T-cell (primary cell): Measurements from ENCODE around the gene TMEM116. TPM values are rescaled to one million over a fixed set of nuclear protein-coding genes. Genes with fewer than 3 reads are reported as not detected.

Experiments
- ATAC-seq, 4 experiments: fragments of 200-7000 bp in 3 of 4; fragments of 150-1000 bp in 1 of 4; cut with Tn5 transposase; replicated peaks in 1 of 4; 1 replicate in 3 of 4; 2 replicates in 1 of 4; pipeline ENCODE4 v1.10.0; 2021; ENCODE audit warnings: moderate library complexity in 3 of 4, mild to moderate bottlenecking in 2 of 4, moderate number of reproducible peaks in 1 of 4
- CTCF ChIA-PET, 2 donors: fragments of 300-600 bp; sonication (Branson Sonifier 250); formaldehyde crosslinking; loops; one replicate each; lab custom pipeline; 2022; ENCODE audit warnings: antibody characterized with exemption in 2 of 2; lab: Charles Lee
- POLR2A ChIA-PET, 2 donors: fragments of 300-600 bp; sonication (Branson Sonifier 250); formaldehyde crosslinking; loops; one replicate each; lab custom pipeline; 2022; ENCODE audit warnings: antibody characterized with exemption in 2 of 2; lab: Charles Lee
- DNase-seq, 35 experiments: peaks; one replicate each; pipeline versions ENCODE4 v3.0.0 to v3.0.0-alpha.2; 2013 to 2023
- H3K27ac ChIP-seq: one replicate; pipeline ENCODE4 v1.5.1; 2013; ENCODE audit warnings: low read length
- H3K27me3 ChIP-seq, 2 experiments: replicated peaks in 1 of 2; 1 replicate in 1 of 2; 2 replicates in 1 of 2; pipeline versions ENCODE4 v1.6.1 to v1.7.0; 2013; ENCODE audit warnings: low read length in 1 of 2, mixed read lengths in 1 of 2; ENCODE audit not compliant: control insufficient read depth in 2 of 2, insufficient read depth in 2 of 2; ENCODE audit errors: extremely low read depth in 1 of 2
- H3K36me3 ChIP-seq, 2 donors: 1 replicate in 1 of 2; 2 replicates in 1 of 2; pipeline versions ENCODE4 v1.6.1 to v1.7.0; 2013; ENCODE audit warnings: low read length in 1 of 2; ENCODE audit not compliant: control insufficient read depth in 2 of 2, insufficient read depth in 1 of 2; ENCODE audit errors: extremely low read depth in 1 of 2
- H3K4me1 ChIP-seq, 2 experiments: 1 replicate in 1 of 2; 2 replicates in 1 of 2; pipeline versions ENCODE4 v1.6.1 to v1.7.0; 2013; ENCODE audit warnings: low read length in 2 of 2, mixed read lengths in 1 of 2; ENCODE audit not compliant: insufficient read depth in 2 of 2, control insufficient read depth in 1 of 2; ENCODE audit errors: extremely low read depth in 1 of 2
- H3K4me3 ChIP-seq, 2 donors: 1 replicate in 1 of 2; 2 replicates in 1 of 2; pipeline versions ENCODE4 v1.5.1 to v1.7.0; 2013; ENCODE audit warnings: mild to moderate bottlenecking in 2 of 2, low read length in 1 of 2, moderate library complexity in 1 of 2; ENCODE audit not compliant: control insufficient read depth in 1 of 2; ENCODE audit errors: extremely low read depth in 1 of 2
- H3K9me3 ChIP-seq: 2 replicates; pipeline ENCODE4 v1.7.0; 2013
- H3K27ac Mint-ChIP-seq, 2 donors: one replicate each; pipeline ENCODE4 v1.8.0; 2020 to 2021; ENCODE audit warnings: mild to moderate bottlenecking in 2 of 2, mixed read lengths in 2 of 2
- H3K27me3 Mint-ChIP-seq, 2 donors: one replicate each; pipeline ENCODE4 v1.8.0; 2021 to 2022; ENCODE audit warnings: mixed read lengths in 2 of 2
- H3K36me3 Mint-ChIP-seq: one replicate; pipeline ENCODE4 v1.8.0; 2021; ENCODE audit warnings: mixed read lengths
- H3K4me1 Mint-ChIP-seq, 3 donors: one replicate each; pipeline ENCODE4 v1.8.0; 2020 to 2022; ENCODE audit warnings: mixed read lengths in 3 of 3, mild to moderate bottlenecking in 1 of 3
- H3K4me3 Mint-ChIP-seq, 3 donors: one replicate each; pipeline ENCODE4 v1.8.0; 2020 to 2022; ENCODE audit warnings: mild to moderate bottlenecking in 3 of 3, mixed read lengths in 3 of 3, moderate library complexity in 3 of 3
- H3K9me3 Mint-ChIP-seq, 3 donors: one replicate each; pipeline ENCODE4 v1.8.0; 2020 to 2022; ENCODE audit warnings: mixed read lengths in 3 of 3
- WGBS: methylation state at CpG from one replicate; pipeline ENCODE4 v1.1.5; 2013; ENCODE audit warnings: missing lambda C conversion rate; ENCODE audit not compliant: insufficient coverage; 5-methylcytosine and 5-hydroxymethylcytosine counted together
- total RNA-seq, 35 experiments: library from RNA in 6 of 35; stranded (reverse) in 6 of 35; fragments of 120-200 nt in 1 of 35; gene quantifications; one replicate each; pipeline versions ENCODE4 v1.2.1 to v1.2.4 and lab custom pipeline; 2013 to 2026

The TMEM116 gene
- total RNA-seq, 5 donors from 2014 or later (not counting 1 experiment from before 2014, with no cell fraction given): 16.0 to 27.2 (median 25.8) TPM

DNA sequence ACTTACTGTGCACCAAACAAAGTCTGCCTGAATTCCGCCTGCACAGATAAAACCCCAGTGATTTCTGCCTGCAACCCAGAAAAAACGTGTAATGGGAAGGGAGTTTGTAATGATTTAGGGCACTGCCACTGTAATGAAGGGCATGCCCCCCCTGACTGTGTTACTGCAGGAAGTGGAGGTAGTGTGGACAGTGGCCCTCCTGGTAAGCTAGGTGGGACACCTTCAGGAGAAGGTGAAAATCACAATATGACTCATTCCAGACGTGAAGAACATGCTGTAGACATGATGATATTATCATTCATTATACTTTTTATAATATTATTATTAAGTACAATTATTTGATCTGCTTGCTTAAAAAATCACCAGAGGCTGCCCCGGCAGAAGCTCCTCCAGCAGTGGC is 111.8 kb downstream of the TMEM116 start:
- H3K27ac Mint-ChIP-seq: no peak overlapping the region
- POLR2A ChIA-PET: no interaction called here
- no peaks in the 10 kb centered on the region for H3K9me3 ChIP-seq
- DNase-seq (no peak), ATAC-seq (no peak)
- WGBS: 80% methylated on average over 2 of the region's 4 CpGs
- no peak overlapping the region for H3K4me3 Mint-ChIP-seq
- no peaks in the 10 kb centered on the region for H3K27me3 ChIP-seq
- peaks cover 3 to 4% (median 4%) of the 10 kb centered on the region in 3 donors for H3K9me3 Mint-ChIP-seq
- peaks cover 39% of the 10 kb centered on the region for H3K36me3 Mint-ChIP-seq
- no peak overlapping the region for H3K4me3 ChIP-seq
- no peaks in the 10 kb centered on the region for H3K4me1 ChIP-seq
- H3K4me1 Mint-ChIP-seq: peaks cover 0 to 2% (median 0%) of the 10 kb centered on the region in 3 donors
- H3K27me3 Mint-ChIP-seq: no peaks in the 10 kb centered on the region
- peaks cover 2 to 10% of the 10 kb centered on the region in 2 donors for H3K36me3 ChIP-seq
- CTCF ChIA-PET: no interaction called here
- H3K27ac ChIP-seq: no peak overlapping the region

DNA sequence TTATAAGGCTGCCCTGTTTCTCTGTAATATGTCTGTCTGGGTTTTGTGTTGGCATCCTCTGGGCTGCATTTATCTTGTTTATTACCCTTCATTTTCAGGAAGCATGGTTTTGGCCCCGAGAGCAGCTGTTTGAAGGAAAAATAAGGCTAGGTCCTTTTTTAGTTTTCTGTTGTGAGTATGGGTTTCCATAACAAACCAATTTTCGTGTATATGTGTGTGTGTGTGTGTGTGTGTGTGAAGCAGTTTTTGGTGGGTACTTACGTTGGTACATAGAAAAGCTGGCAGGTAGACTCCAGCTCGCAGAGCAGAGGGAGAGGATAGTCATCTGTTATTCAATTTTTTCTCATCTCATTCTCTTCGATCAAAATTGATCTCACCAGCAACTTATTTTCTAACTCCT is 118.4 kb downstream of the TMEM116 start:
- Mint-ChIP-seq H3K9me3 (no peaks in the 10 kb centered on the region), H3K36me3 (peaks cover 47% of the 10 kb centered on the region), H3K27ac (no peak overlapping the region), H3K4me3 (no peak overlapping the region), H3K27me3 (no peaks in the 10 kb centered on the region), H3K4me1 (no peaks in the 10 kb centered on the region)
- DNase-seq: no peak
- Histone ChIP-seq H3K9me3 (no peaks in the 10 kb centered on the region), H3K36me3 (peaks cover 6 to 46% of the 10 kb centered on the region in 2 donors), H3K4me3 (no peak overlapping the region), H3K27ac (no peak overlapping the region), H3K4me1 (no peaks in the 10 kb centered on the region), H3K27me3 (no peaks in the 10 kb centered on the region)
- 75% methylated on average over 2 of the region's 5 CpGs for WGBS
- ChIA-PET POLR2A (no interaction called here), CTCF (interaction anchor here in 1 of 2 donors (0.7 kb wide), 1 partner anchor 48 kb away, joined by 4 read pairs; no protein-coding TSS in a partner anchor)
- no peak for ATAC-seq

DNA sequence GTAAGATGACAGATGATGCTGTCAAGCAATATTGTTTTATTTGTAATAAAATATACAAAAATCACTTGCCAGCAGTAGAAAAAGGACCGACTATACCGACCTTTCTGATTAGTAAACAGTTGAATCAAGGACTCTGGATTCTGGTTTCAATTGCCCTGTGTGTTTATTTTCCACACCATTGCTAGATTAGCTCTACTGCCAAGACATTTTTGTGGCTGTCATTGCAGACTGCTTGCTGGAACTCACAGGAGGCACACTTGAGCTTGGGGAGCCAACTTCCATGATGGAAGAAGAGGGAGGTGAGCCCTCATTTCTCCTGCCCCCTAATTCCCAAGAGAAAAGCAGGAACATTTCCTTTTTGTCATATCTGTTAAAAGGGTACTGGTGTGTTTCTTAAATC is 119.7 kb downstream of the TMEM116 start:
- peaks cover 6 to 59% of the 10 kb centered on the region in 2 donors for H3K36me3 ChIP-seq
- H3K4me1 Mint-ChIP-seq: no peaks in the 10 kb centered on the region
- no peaks in the 10 kb centered on the region for H3K27me3 ChIP-seq
- H3K27ac ChIP-seq: no peak overlapping the region
- no peak for DNase-seq
- POLR2A ChIA-PET: no interaction called here
- H3K27me3 Mint-ChIP-seq: no peaks in the 10 kb centered on the region
- ATAC-seq: no peak
- H3K36me3 Mint-ChIP-seq: peaks cover 48% of the 10 kb centered on the region
- no peak overlapping the region for H3K27ac Mint-ChIP-seq
- CTCF ChIA-PET: no interaction called here
- H3K9me3 ChIP-seq: no peaks in the 10 kb centered on the region
- H3K4me3 Mint-ChIP-seq: no peak overlapping the region
- no peaks in the 10 kb centered on the region for H3K4me1 ChIP-seq
- H3K4me3 ChIP-seq: no peak overlapping the region
- no peaks in the 10 kb centered on the region for H3K9me3 Mint-ChIP-seq
- no CpG with 5 or more reads among the region's 2 CpGs for WGBS

DNA sequence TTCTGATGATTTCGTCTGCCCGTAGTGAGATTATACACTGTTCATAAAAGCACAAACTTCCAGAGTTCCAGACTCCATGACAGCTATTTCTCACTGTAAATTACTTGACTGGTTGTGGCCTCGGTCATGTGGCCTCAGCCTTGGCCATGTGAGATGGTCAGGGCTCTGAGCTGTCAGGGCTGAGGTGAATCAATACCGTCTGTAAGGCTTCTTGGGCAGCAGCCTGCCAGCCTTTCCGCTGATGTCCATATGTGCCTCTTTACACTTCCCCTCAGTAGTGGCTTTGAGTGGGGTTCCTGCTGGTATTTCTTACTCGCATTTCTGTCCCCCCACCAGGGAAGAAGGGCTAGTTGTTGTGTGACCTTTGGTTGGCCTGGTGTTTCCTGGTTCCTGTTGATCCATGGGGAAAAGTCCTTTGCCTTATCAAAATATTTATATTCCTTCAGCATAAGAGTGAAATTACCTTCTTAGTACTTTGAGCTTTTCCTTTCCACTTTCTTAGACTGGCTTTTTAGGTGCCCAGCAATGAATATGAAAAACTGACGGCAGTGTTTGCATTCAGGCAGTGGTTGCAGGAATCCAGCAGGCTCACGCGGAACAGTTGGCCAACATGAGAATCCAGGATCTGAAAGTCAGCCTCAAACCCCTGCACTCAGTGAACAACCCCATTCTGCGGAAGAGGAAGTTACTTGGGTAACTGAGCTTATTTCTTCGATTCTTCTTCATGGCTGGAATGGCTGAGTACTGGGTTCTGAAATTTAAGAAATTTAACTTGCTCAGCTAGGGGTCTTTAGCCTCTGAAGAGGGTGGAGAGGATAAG is 124.8 kb downstream of the TMEM116 start:
- no peaks in the 10 kb centered on the region for H3K27me3 ChIP-seq
- no peaks in the 10 kb centered on the region for H3K4me1 ChIP-seq
- H3K4me3 ChIP-seq: no peak overlapping the region
- H3K27ac Mint-ChIP-seq: peak overlapping the region in 1 of 2 donors; percentile 76
- H3K27me3 Mint-ChIP-seq: no peaks in the 10 kb centered on the region
- no peaks in the 10 kb centered on the region for H3K9me3 Mint-ChIP-seq
- H3K36me3 ChIP-seq: peaks cover 11 to 88% of the 10 kb centered on the region in 2 donors
- 100% methylated on average over 6 of the region's 11 CpGs for WGBS
- ChIA-PET CTCF (no interaction called here), POLR2A (no interaction called here)
- no peak overlapping the region for H3K4me3 Mint-ChIP-seq
- no peak for ATAC-seq
- no peak for DNase-seq
- no peaks in the 10 kb centered on the region for H3K4me1 Mint-ChIP-seq
- H3K27ac ChIP-seq: no peak overlapping the region
- peaks cover 77% of the 10 kb centered on the region for H3K36me3 Mint-ChIP-seq
- no peaks in the 10 kb centered on the region for H3K9me3 ChIP-seq

DNA sequence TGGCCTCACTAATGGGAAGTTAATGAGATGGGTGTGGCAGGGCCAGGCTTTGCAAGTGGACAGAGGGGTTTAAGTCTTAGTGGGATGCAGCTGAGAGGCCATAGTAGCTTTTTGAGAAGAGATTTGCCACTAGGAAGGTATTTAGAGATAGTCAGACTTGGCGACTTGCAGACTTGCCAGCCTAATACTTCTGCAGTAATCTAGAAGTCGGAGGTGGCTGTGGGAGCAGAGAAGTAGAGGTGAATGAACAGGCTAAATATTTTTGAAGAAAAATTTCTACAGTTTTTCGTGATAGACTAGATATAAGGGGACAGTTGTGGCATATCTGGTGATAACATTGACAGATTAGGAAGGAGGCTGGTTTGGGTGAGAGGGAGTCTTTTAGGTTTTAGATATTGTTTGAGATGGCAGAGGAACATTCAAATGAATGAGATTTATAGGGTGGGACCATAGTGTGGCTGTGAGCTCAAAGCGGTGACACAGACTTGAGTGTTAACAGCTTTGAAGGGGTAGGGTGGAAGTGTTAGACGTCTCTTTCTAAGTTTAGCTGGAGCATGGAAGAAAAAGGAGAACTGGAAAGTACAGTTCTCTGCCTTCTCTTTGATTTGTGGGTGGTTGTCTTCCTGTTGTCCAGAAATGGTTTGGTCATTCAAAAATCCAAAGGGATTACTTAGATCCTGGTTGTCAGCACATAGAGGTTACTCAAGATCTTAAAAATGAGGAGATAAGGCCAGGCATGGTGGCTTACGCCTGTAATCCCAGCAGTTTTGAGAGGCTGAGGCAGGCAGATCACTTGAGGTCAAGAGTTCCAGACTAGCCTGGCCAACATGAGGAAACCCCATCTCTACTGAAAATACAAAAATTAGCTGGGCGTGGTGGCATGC is 126.1 kb downstream of the TMEM116 start:
- Histone ChIP-seq H3K4me3 (no peak overlapping the region), H3K9me3 (no peaks in the 10 kb centered on the region), H3K4me1 (no peaks in the 10 kb centered on the region), H3K27ac (no peak overlapping the region), H3K36me3 (peaks cover 14 to 89% of the 10 kb centered on the region in 2 donors), H3K27me3 (no peaks in the 10 kb centered on the region)
- ATAC-seq (no peak), DNase-seq (no peak)
- no peaks in the 10 kb centered on the region for H3K4me1 Mint-ChIP-seq
- no peaks in the 10 kb centered on the region for H3K9me3 Mint-ChIP-seq
- H3K4me3 Mint-ChIP-seq: no peak overlapping the region
- ChIA-PET POLR2A (no interaction called here), CTCF (no interaction called here)
- WGBS: 97% methylated on average over 6 of the region's 7 CpGs
- no peak overlapping the region for H3K27ac Mint-ChIP-seq
- peaks cover 75% of the 10 kb centered on the region for H3K36me3 Mint-ChIP-seq
- H3K27me3 Mint-ChIP-seq: no peaks in the 10 kb centered on the region

DNA sequence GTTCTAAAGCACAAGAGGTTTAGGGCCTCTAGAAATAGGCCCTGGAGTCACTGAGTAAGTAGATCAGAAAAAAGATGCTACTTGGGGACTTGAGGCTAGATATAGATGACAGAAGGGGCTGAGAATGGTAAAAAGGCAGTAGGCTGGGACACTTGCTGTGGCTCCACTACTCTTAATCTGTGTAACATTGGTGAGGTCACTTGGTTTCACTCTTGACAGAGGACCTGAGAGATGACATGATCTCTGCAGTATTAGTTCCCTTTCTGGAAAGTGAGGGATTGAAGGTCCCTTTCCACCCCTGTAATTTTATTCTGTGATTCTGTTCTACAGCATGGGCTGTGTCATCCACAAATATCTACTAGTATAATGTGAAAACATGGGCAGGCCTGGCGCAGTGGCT is 131.2 kb downstream of the TMEM116 start:
- H3K36me3 Mint-ChIP-seq: peaks cover 66% of the 10 kb centered on the region
- no peaks in the 10 kb centered on the region for H3K27me3 Mint-ChIP-seq
- Histone ChIP-seq H3K36me3 (peaks cover 15 to 70% of the 10 kb centered on the region in 2 donors), H3K27ac (no peak overlapping the region), H3K4me3 (no peak overlapping the region), H3K27me3 (no peaks in the 10 kb centered on the region), H3K4me1 (no peaks in the 10 kb centered on the region), H3K9me3 (no peaks in the 10 kb centered on the region)
- no peaks in the 10 kb centered on the region for H3K9me3 Mint-ChIP-seq
- H3K4me3 Mint-ChIP-seq: no peak overlapping the region
- no peak overlapping the region for H3K27ac Mint-ChIP-seq
- 100% methylated on average over 1 of the region's 1 CpG for WGBS
- ATAC-seq (no peak), DNase-seq (no peak)
- ChIA-PET CTCF (no interaction called here), POLR2A (no interaction called here)
- no peaks in the 10 kb centered on the region for H3K4me1 Mint-ChIP-seq
